ENCODE results near the gene R3HDM1.

- TF ChIP-seq CTCF (IDR thresholded peaks at IDR 0.05) (no peak), POLR2A (IDR thresholded peaks at IDR 0.05) (no peak)
These were observed 98.2 kb downstream of the R3HDM1 start for GRCh38 chr2:135629520-135629919.

Data from body of pancreas (tissue), 4 donors.